GM12892 (cell line): ENCODE results near the gene RHOH.

Experiments used
- DNase-seq: peaks from one replicate; pipeline ENCODE4 v3.0.0; 2011; ENCODE audit not compliant: insufficient read length
- FAIRE-seq: peaks from 2 replicates; lab custom pipeline; 2011; peaks lifted over from hg19 to GRCh38; lab: Jason Lieb, UNC
- POLR2A ChIP-seq: IDR thresholded peaks from 2 replicates; pipeline ENCODE4 v1.6.1; 2011; ENCODE audit warnings: low read depth, low read length, control low read depth
- POLR2AphosphoS5 ChIP-seq: IDR thresholded peaks from 2 replicates; pipeline ENCODE4 v1.6.1; 2011; ENCODE audit warnings: low read depth, low read length, control low read depth
- TAF1 ChIP-seq: IDR thresholded peaks from 2 replicates; pipeline ENCODE4 v1.6.1; 2011; ENCODE audit warnings: low read depth, mild to moderate bottlenecking, control low read depth, low read length, borderline replicate concordance

Gene RHOH

DNA sequence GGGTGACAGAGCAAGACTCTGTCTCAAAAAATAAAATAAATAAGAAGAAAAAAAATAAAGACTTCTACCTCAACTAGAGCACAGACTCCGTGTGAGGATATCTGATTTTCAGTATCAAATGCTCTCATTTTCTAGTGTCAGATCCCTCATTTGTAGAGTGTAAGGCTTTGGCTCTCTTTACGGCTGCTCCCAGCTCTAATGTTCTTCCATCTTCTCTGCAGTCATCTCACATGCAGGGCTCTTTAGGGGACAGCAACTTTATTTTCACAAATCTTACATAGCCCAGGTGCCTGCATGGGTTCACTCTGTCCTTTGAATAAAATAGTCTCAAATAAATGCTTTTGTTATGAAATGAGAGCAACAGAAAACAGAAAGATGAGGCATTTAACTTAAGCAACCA lies 19.2 kb upstream of the RHOH start:
- TF ChIP-seq POLR2AphosphoS5, result no peak
- DNase-seq (no peak), FAIRE-seq (no peak)

DNA sequence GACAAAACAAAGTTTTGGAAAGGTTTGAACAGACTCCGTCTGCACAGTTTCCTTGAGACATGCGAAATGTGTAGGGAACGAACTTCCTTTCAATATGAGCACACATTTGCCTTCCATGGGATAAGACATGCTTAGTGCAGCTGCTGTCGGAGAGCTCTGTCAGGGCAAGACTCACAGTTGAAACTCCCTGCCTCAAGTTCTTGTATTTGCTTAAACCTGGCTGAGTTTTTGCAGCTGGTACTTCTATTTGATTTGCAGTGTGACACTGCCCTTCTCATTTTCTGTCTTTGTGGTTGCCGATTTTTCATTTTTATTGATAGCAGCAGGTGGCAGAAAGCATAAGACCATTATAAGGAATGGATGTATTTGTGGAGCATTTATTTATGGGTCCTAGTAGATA lies 18.2 kb upstream of the RHOH start:
- DNase-seq, result no peak
- TF ChIP-seq TAF1, result no peak
- no peak for FAIRE-seq

DNA sequence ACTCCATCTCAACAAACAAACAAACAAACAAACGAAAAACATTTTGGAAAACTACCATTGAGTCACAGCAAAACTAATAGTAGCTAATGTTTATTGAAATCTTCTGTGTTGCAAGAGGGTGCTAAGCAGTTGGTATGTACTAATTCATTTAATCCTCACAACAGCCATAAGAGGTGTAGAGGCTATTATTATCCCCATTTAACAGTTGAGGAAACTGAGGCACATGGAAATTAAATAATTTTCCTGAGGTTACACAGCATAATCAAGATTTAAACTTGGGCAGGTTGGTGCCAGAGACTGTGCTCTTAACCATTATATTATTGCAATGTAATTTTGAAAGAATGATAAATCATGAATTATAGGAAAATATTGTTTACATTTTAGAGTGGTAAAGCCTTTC lies 17.5 kb upstream of the RHOH start:
- FAIRE-seq (no peak), DNase-seq (no peak)
- TF ChIP-seq POLR2A (no peak), TAF1 (no peak), POLR2AphosphoS5 (no peak)

DNA sequence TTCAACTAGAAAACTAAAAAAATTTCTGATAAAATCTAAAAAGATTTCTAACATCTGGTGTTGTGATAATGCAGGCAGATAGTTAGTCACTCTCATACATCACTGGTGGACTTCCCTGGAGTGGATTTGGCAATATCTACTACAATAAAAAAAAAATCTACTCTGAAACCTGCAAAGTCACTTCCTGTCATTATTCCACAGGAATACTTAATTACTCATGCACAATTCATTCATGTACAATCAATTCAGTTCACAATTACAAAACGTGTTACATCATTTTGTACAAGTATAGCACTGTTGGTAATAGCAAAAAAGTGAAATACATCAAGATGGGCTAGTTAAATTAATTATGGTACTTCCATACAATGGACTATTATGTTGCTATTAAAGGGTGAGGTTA lies 16.5 kb upstream of the RHOH start:
- FAIRE-seq (no peak), DNase-seq (no peak)
- TF ChIP-seq POLR2A (no peak), TAF1 (no peak), POLR2AphosphoS5 (no peak)

DNA sequence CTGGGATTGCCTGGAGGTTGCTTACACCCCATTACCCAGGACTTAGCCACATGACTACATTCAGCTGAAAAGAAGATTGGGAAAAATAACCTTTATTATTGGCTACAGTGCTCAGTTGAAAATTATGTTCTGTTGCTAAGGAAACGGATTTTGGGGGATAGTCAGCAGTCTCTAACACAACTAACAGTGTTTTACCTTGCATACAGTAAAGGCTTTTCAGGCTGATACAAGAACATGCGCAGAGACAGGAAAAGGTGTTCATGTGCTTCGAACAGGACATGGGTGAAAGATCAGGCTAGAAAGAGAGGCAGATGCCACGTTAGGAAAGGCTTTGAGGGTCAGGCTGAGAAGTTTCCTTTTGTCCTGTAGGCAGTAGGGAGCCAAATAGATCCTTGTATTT lies 14.8 kb upstream of the RHOH start:
- DNase-seq (no peak), FAIRE-seq (peak; percentile 68)
- TF ChIP-seq POLR2A (no peak), TAF1 (no peak), POLR2AphosphoS5 (no peak)

DNA sequence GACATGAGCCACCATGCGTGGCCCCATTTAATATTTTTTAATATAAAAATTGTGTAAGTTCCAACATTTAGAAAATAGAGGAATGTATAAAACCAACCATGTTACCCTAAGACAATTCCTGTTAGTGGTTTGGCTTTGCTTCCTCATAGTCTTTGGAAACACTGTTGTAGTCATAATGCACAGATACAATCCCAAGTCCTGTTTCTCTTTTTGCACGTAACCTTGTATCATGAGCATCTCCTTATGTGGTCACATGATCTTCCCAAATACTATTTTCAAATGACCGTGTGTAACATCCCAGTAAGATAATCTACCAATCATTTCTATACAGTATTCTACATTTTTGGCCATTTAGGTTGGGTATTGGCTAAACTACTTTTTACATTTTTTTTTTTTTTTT lies 13.9 kb upstream of the RHOH start:
- DNase-seq (no peak), FAIRE-seq (no peak)
- TF ChIP-seq POLR2A (no peak), POLR2AphosphoS5 (no peak), TAF1 (no peak)

DNA sequence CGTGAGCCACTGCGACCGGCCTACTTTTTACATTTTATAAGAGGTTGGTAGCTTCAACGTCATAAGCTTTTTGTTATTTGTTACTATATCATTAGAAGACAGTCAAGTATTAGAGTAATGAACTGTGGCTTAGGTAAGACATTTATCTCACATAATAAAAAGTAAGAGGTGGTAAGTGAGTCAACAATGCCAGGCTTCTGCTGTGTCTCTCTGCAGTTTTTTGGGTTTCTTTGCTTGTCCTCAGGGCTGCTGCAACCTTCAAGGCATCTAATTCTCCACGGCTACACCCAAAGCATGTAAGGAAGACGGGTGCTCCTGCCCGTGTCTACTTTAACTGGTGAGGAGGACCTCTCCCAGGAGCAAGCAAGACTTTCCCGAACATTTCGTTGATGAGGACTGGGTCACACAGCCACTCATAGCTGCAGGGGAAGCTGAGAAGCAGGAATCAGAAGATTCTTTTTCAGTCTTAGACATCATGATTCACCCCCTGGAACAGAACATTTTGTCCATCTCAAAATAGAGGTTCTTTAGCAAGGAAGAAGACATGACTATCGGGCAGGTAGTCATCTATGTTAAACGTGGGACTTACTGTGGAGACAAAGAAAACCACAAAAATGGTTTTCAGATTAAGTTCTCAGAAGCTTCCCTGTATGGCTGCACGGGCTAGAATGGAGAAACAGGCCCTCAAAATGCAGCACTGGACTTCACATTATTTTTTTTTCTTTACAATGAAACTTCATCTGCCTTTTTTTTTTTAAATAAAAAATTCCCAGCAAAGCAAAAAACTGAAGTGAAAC lies 13.0 kb upstream of the RHOH start:
- FAIRE-seq (peak; percentile 58), DNase-seq (no peak)
- TF ChIP-seq POLR2A (no peak), TAF1 (no peak), POLR2AphosphoS5 (no peak)

DNA sequence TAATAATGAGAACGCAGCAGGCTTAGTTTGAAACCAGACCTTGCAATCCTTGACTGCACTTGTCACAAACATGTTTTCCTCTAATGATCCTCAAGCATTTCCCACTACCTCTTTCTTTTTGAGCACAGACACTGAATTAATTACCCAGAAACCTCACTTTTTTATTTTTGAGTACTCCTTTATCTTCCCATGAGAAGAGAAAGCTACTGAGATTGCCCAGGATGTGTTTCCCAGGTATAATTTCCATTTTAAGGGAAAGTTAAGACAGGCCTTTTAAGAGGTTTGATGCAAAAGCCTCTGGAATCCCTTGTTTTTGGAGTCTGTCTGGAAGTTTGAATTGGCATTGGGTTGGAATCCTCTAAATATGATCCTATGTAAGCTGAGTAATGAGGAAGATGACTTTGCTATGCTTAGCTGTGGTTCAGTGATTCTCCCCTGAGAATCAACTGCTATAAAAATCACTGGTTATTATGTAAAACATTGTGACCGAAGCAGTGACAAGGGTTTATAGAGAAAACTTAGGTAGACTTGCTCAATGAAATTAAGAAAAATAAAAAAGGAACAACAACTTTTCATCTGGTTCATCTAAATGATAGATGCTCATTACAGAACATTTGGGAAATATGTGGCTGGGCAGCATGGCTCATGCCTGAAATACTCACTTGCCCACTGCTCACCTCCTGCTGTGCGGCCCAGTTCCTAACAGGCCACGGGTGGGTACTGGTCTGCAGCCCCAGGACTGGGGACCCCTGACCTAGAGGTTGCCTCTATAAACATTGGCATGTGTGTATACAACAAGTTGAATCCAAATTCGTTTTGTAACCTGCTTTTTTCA lies 10.8 kb upstream of the RHOH start:
- TF ChIP-seq POLR2A (no peak), POLR2AphosphoS5 (no peak), TAF1 (no peak)
- DNase-seq, result no peak
- FAIRE-seq, result peak; percentile 86

DNA sequence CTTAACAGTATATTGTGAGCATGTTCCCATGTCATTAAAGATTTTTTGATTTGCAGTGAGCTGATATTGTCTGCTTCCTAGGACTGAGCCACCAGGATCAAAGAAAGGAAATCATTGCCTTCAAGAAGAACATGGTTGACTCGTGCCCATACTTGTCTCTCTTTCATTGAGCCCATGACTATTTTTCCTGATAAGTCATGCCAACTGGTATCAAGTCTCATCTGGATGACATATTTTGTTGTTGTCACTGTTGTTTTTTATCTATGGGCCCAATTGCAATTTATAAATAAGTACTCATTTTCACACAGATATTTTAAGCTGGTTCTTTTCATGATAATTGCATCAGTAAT lies 10.2 kb upstream of the RHOH start:
- no peak for TF ChIP-seq TAF1
- TF ChIP-seq POLR2A, result no peak
- no peak for TF ChIP-seq POLR2AphosphoS5
- DNase-seq (no peak), FAIRE-seq (no peak)

DNA sequence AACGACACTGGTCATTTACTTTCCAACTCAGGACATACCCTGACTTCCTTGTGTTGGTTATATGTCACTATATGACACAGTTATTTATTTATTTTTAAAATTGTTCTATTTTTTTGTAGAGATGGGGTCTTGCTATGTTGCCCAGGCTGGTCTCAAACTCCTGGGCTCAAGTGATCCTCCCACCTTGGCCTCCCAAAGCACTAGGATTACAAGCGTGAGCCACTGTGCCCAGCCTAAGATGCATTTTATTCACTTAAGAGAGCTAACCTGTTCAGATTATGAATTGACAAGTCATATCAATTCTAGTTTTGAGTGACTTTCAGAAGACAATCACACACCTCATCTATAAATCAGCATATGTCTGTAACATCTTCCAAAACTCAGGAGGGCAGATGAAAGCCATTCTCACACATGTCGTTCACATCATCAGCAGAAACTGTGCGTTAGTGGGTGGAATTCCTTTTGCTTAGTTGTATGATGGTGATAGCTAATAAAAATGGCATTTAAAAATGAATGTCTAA lies 9.4 kb upstream of the RHOH start:
- TF ChIP-seq POLR2AphosphoS5, result no peak
- no peak for TF ChIP-seq POLR2A
- no peak for TF ChIP-seq TAF1
- DNase-seq, result no peak
- peak; percentile 79 for FAIRE-seq

DNA sequence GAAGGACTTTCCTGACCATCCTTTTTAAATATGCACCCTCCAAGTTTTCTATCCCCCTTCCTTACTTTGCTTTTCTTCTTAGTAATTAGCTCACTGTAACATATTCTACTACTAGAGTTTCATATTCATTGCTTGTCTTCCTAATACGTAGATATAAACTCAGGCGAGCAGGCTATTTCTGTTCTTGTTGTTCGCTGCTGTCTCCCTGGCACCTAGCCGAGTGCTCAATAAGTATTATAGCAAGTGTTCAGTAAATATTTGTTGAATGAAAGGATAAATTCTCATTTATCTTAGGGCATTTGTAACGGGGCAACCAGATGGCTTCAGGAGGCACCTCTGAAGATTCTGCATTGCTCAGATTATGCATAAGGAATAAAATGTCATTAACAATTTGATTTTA lies 6.8 kb upstream of the RHOH start:
- TF ChIP-seq POLR2A (no peak), POLR2AphosphoS5 (no peak), TAF1 (no peak)
- no peak for DNase-seq
- FAIRE-seq, result no peak

DNA sequence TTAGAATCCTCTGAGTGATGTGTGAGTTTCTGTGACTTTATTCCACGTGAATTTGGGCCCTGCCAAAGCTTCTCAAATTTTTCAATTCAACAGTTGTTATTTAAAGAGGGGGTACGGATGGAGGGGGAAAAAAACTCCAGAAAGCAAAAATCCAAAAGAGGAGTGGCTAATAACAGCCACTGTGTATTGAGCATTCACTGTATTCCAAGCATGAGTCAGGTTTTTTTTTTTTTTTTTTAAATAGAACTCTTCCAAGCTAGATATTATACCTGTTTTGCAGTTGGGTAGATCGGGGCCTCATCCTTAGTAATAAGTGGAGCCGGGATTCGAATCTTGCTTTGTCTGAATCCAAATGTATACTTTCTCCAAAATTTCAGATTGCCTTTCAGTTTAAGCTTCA lies 6.4 kb upstream of the RHOH start:
- DNase-seq, result no peak
- no peak for FAIRE-seq
- TF ChIP-seq POLR2AphosphoS5, result no peak
- TF ChIP-seq TAF1, result no peak
- TF ChIP-seq POLR2A, result no peak
